Omental fat pad (tissue), 4 donors: ENCODE measurements around the gene UGGT2. TPM values are rescaled to one million over a fixed set of nuclear protein-coding genes. Genes with fewer than 3 reads are reported as not detected.
"Not testable (repeated sequence)": the region's sequence is repeated elsewhere in the genome, so short reads cannot be mapped to it uniquely, and the experiment has no call there.

Experiments used
- ATAC-seq: fragments of 150-250 bp; one replicate; pipeline ENCODE4 v1.9.1; 2016; ENCODE audit warnings: mild to moderate bottlenecking, moderate library complexity; ENCODE audit not compliant: low FRiP score
- DNase-seq: peaks from one replicate; pipeline ENCODE4 v3.0.0-alpha.2; 2019; ENCODE audit warnings: low spot score
- small RNA-seq: library from RNA; depleted of rRNA; stranded (forward); fragments of <200 nt; gene quantifications from one replicate; pipeline ENCODE3, GENCODE V24; 2016
- total RNA-seq, 4 donors: library from RNA; depleted of rRNA; stranded (reverse); fragments of >200 nt; gene quantifications; one replicate each; pipeline ENCODE4 v1.1.0, GENCODE V29; 2016
- TF ChIP-seq, protein P1 (sequence below), 3 donors: fragments of 450-650 bp; IDR thresholded peaks; one replicate each; pipeline ENCODE4 v1.5.1; 2016 to 2017; ENCODE audit warnings: antibody characterized with exemption in 3 of 3, mild to moderate bottlenecking in 3 of 3, moderate library complexity in 2 of 3

Gene UGGT2
- total RNA-seq, 4 donors from 2014 or later = 32.6 to 86.4 (median 42.9) TPM

DNA sequence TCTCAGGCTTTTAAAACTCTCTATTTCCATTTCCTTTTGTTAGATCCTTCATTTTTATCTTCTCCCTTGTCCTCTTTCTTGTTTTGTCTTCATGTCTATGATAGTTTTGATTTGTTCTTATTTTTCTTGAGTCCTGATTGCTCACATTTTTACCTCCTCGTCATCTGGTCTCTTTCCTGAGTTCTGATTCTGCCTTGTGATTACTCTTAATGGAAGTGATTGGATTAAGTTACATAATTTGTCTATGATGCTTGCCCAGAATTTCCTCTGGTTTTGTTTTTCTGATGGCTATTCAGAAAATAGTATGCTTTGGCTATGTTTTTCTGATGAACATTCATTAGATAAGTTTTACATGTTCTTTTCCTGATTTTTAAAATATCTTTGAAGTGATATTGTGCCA is 273.7 kb downstream of the UGGT2 start:
- ATAC-seq (no peak), DNase-seq (no peak)

DNA sequence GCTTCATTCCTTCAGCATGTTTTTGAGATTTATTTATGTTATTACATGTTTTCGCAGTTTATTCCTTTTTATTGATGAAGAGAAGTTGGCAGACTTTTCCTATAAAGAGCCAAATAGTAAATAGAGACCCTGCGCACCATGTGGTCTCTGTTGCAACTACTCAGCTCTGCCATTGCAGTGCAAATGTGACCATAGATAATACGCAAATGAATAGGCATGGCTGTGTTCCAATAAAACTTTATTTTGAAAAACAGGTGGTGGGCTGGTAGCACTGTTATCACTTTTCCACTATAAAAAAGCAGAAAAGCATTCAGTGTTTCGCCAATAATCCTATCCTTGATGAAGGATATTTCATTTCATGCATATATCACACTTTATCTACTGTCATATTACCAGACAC is 281.3 kb downstream of the UGGT2 start:
- ATAC-seq = no peak
- TF ChIP-seq, protein P1, sequence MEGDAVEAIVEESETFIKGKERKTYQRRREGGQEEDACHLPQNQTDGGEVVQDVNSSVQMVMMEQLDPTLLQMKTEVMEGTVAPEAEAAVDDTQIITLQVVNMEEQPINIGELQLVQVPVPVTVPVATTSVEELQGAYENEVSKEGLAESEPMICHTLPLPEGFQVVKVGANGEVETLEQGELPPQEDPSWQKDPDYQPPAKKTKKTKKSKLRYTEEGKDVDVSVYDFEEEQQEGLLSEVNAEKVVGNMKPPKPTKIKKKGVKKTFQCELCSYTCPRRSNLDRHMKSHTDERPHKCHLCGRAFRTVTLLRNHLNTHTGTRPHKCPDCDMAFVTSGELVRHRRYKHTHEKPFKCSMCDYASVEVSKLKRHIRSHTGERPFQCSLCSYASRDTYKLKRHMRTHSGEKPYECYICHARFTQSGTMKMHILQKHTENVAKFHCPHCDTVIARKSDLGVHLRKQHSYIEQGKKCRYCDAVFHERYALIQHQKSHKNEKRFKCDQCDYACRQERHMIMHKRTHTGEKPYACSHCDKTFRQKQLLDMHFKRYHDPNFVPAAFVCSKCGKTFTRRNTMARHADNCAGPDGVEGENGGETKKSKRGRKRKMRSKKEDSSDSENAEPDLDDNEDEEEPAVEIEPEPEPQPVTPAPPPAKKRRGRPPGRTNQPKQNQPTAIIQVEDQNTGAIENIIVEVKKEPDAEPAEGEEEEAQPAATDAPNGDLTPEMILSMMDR (IDR thresholded peaks at IDR 0.05) = no peak
- no peak for DNase-seq

More for the DNA sequence above, 273.7 kb downstream of the UGGT2 start:
- TF ChIP-seq, protein P1 (IDR thresholded peaks at IDR 0.05) = no peak

DNA sequence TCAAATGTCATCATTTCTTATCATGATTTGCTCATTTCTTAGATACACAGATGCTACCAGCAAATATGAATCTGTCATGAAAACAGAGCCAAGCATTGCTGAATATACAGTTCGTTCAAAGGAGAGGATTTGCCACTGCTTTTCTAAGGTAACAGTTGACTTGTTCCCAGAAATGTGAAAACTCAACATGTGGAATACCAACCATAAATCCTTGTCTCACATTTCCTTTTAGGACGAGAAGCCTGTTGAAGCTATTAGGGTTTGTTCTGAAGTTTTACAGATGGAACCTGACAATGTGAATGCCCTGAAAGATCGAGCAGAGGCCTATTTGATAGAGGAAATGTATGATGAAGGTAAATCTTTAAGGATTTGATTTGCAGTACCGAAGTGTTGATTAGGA is 289.6 kb downstream of the UGGT2 start:
- TF ChIP-seq, protein P1 (IDR thresholded peaks at IDR 0.05) = no peak
- no peak for ATAC-seq
- no peak for DNase-seq

DNA sequence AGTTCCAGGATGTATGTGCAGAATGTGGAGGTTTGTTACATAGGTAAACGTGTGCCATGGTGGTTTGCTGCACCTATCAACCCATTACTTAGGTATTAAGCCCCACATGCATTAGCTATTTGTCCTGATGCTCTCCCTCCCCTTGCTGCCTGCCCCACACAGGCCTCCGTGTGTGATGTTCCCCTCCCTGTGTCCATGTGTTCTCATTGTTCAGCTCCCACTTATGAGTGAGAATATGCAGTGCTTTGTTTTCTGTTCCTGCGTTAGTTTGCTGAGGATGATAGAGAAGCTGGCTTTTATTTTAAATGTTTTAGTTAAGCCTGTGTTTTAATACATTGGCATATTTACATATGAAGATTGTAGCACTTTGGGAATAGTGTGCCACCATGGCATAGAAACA is 290.6 kb downstream of the UGGT2 start:
- not testable (repeated sequence) for ATAC-seq, DNase-seq

DNA sequence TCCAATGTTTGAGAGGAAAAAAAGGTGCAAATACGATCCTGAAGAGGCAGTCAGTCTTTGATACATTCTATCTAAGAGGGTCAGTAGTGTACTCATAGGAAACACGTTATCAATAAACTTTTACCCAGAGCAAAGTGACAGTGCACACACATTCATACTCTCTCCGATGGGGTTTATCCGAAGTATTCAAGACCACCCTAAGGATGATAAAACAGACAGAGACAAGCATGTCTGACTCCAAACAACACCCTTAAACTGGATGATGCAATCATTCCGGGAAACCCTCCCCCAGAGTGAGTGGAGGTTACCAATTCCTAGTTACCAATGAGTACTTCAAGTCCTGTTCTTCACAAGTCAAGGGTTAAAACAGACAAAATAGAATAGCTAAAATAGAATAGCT is 297.1 kb downstream of the UGGT2 start:
- ATAC-seq = no peak
- TF ChIP-seq, protein P1 (IDR thresholded peaks at IDR 0.05) = no peak
- DNase-seq = no peak

DNA sequence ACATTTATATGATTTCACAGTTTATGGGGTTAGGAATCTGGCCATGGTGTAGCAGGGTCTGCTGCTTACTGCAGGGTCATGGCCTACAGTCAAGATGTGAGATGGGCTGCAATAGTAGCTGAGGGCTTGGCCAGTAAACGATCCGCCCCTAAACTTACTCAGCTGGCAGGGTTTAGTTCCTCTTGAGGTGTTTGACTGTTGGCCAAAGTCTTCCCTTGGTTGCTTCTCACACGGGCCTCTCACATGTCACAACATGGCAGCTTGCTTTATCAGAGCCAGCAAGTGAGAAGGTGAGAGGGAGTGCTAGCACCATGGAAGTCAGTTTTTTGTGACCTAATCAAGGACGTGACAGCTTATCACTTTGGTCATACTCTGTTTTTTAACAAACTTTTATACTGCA is 299.1 kb downstream of the UGGT2 start:
- TF ChIP-seq, protein P1 (IDR thresholded peaks at IDR 0.05) = no peak
- ATAC-seq (no peak), DNase-seq (no peak)

DNA sequence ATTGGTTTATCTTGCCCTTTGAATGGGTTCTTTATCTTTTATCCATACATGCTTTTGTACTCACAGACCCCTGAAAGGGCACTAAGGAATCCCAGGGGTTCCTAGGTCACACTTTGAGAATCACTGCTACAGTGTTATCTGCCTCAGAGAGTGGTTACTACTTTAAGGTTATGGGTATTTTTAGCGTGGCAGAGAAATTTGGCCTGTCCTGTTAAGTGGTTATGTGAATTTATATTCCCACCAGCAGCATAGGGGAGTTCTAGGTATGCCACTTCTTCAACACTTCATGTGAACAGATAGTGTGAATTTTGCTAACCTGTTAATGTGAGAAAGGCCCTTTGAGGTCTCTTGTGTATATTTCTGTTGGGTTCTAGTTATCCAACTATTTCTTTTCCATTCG is 300.5 kb downstream of the UGGT2 start:
- no peak for ATAC-seq
- TF ChIP-seq, protein P1 (IDR thresholded peaks at IDR 0.05) = no peak
- no peak for DNase-seq

Small RNAs within 50 kb of the gene (small RNA-seq; reads per million reads assigned to genes)
- not detected for gene HMGN1P24

Other genes with a start within 250 kb of the UGGT2 start
- under 1 TPM in 3 of 4 donors, not detected in 1; 0.09 to 0.32 (median 0.24) TPM for gene HS6ST3, start 36.7 kb upstream of the UGGT2 start, total RNA-seq